HG03196 (cell line): ENCODE results near the gene KRT85.

Experiments used
- ATAC-seq: cut with Tn5 transposase; IDR thresholded peaks from one replicate; pipeline ENCODE4 v1.9.1; 2021; ENCODE audit not compliant: unreplicated experiment

Gene KRT85

GRCh38 chr12:52395761-52396434 lies 28.6 kb upstream of the KRT85 start:
- ATAC-seq, result no peak

GRCh38 chr12:52394836-52395405 lies 27.6 kb upstream of the KRT85 start:
- ATAC-seq, result no peak

- no peak for ATAC-seq
These were observed 25.3 kb upstream of the KRT85 start for GRCh38 chr12:52392465-52393007.

GRCh38 chr12:52391618-52392002 lies 24.3 kb upstream of the KRT85 start:
- no peak for ATAC-seq

GRCh38 chr12:52390739-52391617 lies 23.7 kb upstream of the KRT85 start:
- no peak for ATAC-seq

- ATAC-seq, result no peak
These were observed 22.3 kb upstream of the KRT85 start for GRCh38 chr12:52389313-52390207.

- no peak for ATAC-seq
These were observed 20.6 kb upstream of the KRT85 start for GRCh38 chr12:52387859-52388258.

GRCh38 chr12:52385226-52385702 lies 18.0 kb upstream of the KRT85 start, which contains the start of gene KRT84:
KRT84 (minus strand) TSS chr12:52385652; CDS start chr12:52385585, 67 bp downstream.
- ATAC-seq, result no peak

GRCh38 chr12:52383331-52383730 lies 16.1 kb upstream of the KRT85 start:
- no peak for ATAC-seq

- no peak for ATAC-seq
These were observed 15.6 kb upstream of the KRT85 start for GRCh38 chr12:52382854-52383253.

GRCh38 chr12:52381206-52381605 lies 13.9 kb upstream of the KRT85 start:
- no peak for ATAC-seq

GRCh38 chr12:52380271-52380694 lies 13.0 kb upstream of the KRT85 start:
- no peak for ATAC-seq

- no peak for ATAC-seq
These were observed 12.3 kb upstream of the KRT85 start for GRCh38 chr12:52379536-52379935.

- ATAC-seq, result no peak
These were observed 10.8 kb upstream of the KRT85 start for GRCh38 chr12:52378091-52378490.

- ATAC-seq, result no peak
These were observed 10.0 kb upstream of the KRT85 start for GRCh38 chr12:52377266-52377665.

GRCh38 chr12:52372216-52373154 lies 5.2 kb upstream of the KRT85 start:
- ATAC-seq, result no peak

GRCh38 chr12:52371716-52372115 lies 4.4 kb upstream of the KRT85 start:
- ATAC-seq, result no peak

- no peak for ATAC-seq
These were observed 3.8 kb upstream of the KRT85 start for GRCh38 chr12:52370926-52371608.

- ATAC-seq, result no peak
These were observed 2.5 kb upstream of the KRT85 start for GRCh38 chr12:52369809-52370208.
